HG03108 (cell line): ENCODE results near the gene TCF4.

Experiments used
- ATAC-seq: cut with Tn5 transposase; IDR thresholded peaks from one replicate; pipeline ENCODE4 v1.9.1; 2021; ENCODE audit warnings: moderate library complexity; ENCODE audit not compliant: unreplicated experiment

Gene TCF4

DNA sequence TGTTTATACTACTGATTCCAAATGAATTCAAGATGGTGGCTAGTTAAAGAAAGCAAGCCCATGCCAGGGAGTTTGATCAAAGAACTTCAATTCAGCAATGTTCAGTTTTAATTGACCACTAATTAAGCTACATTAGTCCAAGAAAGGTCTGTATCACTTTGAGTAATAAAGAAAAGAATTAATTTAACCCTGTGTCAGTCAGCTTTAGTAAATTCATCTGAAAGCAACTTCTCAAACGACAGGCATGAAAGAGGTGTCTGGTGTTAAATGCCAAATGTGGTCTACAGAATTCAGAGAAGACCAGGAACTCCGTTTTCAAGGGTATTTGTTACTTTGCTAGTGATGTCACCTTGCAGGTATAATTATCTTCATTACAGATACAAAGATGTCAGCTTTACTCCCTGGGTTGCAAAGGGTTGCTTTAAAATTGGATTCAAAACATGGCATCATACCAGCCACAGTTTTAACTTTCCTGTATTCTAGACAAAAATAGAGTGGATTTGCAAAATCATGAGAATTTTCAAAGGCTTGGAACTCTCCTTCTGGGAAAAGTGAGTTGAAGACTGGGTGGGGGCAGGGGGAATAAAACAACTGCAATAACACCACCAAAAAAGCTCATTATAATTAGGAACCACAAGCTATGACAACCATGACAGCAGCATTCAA is 281.5 kb downstream of the TCF4 start:
- no peak for ATAC-seq

DNA sequence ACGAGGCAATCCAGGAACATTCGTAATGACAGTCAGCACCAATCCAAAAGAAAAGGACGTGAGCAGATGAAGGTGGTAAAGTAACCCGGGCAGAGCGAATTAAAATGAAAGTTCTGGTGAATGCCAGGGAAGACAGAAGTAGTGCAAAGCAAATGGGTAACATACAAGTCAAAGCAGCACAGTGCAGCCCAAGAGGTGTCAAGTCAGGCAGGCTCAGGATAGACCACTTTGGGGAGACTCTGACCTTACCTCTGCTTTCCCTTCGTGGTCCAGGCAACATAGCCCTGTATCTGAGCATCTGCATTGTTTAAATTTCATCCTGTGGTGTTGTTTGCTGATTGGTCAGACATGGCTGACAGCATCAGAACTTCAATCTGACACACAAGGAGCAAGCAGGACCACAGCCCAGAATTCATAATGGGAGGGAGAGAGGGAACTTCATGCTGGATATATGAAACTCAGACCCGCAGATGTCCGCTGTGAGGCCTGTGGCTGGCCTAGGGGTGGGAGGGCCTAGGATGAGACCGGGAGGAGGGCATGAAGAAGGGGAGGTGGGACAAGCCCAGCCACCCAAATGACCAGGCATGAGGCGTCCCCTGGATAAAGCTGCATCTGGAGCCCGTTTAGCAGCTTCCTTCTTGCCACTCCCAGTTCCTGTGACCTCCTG is 285.7 kb downstream of the TCF4 start:
- no peak for ATAC-seq

GRCh38 chr18:55301824-55302166 is 286.2 kb downstream of the TCF4 start:
- no peak for ATAC-seq

- ATAC-seq, result no peak
These were observed 287.0 kb downstream of the TCF4 start for GRCh38 chr18:55300936-55301531.

GRCh38 chr18:55300421-55300935 is 287.5 kb downstream of the TCF4 start:
- ATAC-seq, result no peak

DNA sequence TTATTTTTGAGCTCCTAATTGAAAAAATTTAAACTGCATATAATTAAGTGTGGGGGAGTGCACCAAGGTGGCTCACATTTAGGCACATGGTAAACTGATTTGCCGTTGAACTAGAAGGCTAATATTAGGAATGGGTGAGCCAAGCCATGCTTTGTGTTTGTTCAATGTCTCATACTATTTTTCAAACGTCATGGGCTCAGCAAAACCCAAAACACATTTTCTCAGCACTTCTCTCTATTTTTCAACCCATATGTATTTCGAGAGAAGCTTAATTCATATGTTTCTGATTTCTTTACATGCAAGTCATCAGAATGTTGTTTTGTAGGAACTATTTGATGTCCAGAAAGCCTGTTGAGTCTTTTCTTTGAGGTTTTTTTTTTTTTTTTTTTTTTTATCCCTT is 291.2 kb downstream of the TCF4 start:
- ATAC-seq, result no peak

DNA sequence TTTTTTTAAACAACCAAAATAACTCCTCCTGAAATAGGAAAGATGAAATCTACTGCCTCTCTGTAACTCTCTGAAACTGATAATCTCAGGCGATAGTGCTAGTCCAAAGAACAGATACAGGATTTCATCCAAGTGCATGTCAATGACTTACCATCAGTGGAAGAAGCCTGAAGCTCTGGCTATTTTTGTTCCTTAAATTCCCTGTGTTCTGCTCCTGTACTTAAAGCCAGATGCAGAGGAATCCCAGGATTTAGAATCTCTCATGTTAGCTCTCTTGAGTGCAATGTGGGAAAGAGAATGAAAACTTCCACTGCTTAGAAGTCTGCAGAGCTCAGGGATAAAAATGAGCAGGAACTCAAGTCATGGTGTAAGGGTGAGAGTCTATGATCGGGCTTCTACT is 291.9 kb downstream of the TCF4 start:
- no peak for ATAC-seq

DNA sequence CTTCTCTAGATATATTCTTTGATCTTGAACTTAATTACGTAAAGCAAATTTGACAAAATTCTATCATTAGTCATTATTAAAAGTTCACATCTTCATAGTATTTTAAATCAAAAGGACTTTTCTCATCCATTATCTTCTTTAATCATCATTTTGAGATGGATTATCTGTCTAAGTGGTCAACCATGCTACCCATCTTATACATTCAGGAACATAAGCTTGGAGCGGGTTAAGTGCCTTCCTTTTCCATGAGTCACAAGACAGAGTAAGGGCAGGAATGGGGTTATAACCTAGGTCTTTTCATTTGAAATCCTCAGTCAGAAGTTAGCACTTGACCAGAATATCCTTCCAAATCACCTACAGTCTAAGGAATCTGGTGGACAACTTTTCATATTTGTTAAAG is 297.1 kb downstream of the TCF4 start:
- ATAC-seq, result no peak

GRCh38 chr18:55289775-55290174 is 298.2 kb downstream of the TCF4 start:
- ATAC-seq, result peak; percentile 42

DNA sequence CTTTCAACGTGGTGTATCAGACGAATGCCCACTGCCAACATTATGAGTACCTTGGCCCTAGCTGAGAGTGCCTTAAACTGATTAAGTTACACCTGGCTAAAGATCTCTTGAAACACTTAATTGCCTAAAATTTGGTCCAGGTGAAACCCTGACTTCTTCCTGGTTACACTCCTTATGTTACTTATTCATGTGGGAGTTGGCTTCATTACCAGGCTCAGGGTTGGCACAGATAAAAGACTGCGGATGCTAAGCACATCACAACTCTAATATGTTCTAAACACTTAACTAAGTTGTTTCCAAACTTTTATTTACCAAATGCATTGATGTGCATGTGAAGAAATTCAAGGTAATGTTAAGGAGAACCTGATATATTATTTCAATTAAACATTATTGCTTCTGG is 298.9 kb downstream of the TCF4 start:
- no peak for ATAC-seq

- no peak for ATAC-seq
These were observed 299.8 kb downstream of the TCF4 start for GRCh38 chr18:55287935-55288868.

- no peak for ATAC-seq
These were observed 300.7 kb downstream of the TCF4 start for GRCh38 chr18:55287149-55287806.

DNA sequence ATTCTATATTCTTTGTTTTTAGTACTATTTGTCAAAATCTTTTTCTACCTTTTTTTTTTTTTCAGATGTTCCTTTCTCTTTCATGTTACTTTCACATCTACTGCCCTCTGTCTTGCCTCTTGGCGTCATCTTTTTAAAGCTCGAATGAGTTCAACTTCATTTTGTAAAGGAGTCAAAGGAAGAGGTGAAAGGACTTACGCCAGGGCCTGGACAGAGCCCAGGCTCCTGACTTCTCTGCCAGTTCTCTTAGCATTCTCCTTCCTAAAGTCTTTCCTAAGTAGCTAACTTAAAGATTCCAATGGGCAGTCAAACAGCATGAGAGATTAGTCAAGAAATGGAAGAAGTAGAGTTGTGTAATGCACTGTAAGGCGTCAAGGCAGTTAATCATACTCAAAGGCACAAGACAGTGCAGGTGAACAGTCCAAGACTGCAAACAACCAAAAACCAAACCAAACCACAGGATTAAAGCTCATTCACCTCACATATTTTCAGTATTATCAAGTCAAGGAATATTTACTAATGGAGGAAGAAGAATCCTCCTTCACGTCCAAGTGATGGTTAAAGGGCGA is 301.7 kb downstream of the TCF4 start:
- no peak for ATAC-seq

GRCh38 chr18:55284614-55285013 is 303.4 kb downstream of the TCF4 start:
- ATAC-seq, result no peak

DNA sequence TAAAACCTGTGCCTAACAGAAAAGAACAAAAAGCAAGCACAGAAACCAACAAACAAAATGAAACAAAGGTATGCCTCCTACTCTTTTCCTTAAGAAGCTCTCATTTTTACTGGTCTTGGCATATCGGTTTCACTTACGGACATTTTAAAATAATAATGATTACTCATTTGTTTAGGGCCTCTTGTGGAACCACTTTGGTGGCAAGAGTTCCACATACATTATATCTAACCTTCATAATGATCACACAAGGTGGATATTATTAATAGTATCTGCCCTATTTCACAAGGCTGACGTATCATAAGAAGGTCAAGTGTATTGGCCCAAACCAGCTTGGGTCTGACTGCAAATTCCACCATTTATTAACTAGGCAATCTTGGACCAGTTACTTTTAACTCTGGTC is 304.7 kb downstream of the TCF4 start:
- ATAC-seq, result no peak

DNA sequence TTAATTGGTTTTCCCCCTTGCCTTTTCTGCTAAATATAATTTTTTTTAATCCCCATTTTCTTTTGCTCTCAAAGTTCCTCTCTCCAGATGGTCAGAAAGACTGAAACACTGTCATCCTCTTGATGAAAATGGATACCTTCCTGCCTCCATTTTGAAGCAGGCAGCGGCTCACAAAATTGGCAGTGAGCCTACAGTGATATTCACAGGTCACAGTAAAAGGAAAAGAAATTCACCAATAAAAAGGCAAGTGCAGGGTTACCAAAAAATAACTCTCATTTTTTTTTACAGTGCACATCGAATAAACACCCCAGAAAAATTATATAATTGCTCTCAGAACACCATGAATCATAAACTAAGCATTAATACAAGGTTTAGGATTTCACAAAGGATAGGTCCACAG is 307.5 kb downstream of the TCF4 start:
- ATAC-seq, result no peak

- ATAC-seq, result no peak
These were observed 312.7 kb downstream of the TCF4 start for GRCh38 chr18:55275039-55275901.

DNA sequence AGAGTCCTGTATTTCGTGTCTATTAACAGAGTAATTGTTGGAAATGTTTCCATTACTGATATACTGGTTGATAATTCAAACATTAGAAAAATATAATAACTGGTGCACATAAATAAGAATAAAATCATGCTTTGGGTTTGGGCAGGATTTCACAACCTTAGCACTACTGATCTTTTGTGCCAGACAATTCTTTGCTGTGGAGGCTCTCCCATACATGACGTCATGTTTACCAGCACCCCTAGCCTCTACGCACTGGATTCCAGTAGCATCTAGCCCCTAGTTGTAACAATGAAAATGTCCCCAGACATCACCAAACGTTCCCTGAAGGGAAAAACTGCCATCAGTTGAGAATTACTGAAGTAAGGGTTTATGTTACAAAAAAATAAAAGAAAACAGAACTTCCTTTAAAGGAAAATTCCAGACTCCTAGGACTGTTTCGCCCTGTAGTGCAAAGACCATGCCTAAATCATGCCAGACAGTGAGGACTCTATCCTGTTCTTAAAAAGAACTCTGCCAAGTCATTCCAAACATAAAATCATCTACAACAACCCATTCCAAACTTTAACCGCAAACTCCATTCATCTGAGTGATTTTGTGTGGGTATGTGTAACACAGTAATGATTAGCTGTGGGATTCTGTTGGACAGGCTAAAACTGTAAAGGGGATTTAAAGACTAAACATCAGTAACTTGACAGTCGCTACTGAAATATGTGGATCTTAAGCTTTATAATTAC is 315.3 kb downstream of the TCF4 start:
- no peak for ATAC-seq

DNA sequence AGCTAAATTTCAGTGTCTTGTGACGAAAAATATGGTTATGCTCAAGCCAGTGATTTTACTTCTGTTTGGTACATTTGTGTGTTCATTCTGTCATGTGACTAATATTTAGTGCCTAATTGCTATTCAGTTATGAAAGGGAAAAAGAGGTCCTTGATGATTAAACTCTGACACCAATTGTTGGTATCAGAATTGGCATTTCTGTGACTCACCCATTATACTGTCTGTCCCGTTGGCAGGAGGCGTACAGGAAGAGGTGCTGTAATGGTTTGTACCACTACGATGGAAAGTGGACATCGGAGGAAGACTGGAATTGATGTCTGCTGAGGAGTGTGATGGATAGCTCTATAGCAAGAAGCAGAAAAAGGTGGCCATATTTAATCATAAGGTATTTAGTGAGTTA is 318.4 kb downstream of the TCF4 start:
- no peak for ATAC-seq
